8988T (cell line): ENCODE measurements around the gene LRSAM1.
A peak's percentile ranks its signal among the peaks of the same experiment; 100 is the strongest.

Source experiments
- DNase-seq: peaks from one replicate; pipeline ENCODE4 v3.0.0; 2011

Gene LRSAM1

DNA sequence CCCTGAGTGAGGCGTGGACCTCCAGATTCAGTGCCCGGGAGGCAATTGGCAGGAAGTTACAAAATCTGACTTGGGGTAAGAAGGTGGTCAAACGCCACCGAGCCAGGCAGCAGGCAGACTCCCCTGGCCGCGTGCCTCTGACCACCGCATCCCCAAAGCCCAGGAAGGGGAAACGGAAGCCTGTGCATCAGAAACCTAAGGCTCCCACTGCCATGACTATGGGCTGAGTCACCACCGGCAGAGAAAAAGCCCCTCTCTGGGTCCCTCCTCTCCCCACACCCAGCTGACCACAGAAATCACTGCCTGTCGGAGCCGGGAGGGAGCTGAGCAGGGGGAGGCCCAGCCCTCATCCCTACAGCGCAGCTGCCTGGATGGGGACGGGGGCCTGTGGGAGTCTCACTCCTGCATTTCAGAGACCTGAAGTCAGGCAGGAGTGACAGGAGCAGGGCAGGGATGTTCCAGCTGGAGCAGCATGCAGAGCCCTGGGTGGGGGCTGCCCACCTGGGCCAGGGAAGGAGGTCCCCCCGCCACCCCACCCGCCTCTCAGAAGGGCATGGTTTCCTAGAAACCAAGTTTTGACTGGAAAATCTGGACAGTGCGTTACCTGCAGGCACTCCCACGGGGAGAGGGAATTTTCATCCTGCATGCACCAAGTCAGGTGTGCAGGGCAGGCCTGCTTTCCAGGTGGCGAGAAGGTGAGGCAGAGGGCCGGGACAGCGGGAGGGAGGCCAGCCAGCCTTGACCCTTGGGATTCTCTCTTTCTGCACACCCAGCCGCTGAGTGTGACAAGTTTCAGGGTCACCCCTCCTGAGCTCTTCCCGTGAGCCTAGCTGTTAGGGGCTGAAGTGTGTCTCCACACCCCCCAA, 68.2 kb downstream of the LRSAM1 start:
- peak; percentile 80 for DNase-seq

DNA sequence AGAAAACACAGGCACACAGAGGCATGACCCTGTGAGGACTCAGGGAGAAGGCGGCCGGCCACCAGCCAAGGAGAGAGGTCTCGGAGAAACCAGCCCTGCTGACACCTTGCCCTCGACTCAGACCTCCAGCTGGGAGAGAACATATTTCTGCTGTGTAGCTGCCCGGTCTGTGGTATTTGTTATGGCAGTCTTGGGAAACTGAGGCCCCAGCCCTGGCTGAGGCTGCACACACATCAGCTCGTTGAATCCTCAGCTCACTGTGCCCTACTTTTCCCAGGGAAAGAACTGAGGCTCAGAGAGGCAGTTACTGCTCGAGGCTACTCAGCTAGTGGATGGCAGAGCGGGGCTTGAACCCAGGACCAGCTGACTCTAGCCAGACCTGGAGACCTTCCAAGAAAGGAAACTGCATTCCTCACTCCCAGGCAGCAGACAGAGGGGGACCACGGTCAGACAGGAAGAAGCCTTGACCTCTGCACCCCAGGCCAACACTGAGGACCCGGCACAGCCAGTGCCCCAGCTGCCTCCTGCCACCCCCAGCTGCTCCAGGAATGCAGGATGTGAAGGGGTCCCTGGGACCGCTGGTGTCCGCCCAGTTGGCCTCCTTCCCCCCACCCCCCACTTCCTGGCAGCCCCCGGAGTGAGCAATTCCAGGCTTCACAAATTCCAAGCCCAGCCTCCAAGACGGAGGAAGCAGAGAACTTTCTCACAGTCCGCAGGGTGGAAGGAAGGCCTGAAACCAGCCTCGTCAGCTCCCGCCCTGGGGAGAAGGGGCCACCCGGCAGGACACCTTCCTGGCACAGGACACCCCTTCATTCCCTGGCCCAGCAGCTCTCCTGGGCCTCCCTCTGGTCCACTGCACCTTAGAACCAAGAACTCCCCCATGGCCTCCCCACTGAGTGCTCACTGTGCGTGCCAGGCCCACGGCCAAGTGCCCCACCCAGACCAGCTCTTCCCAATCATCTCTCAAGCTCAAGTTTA, 69.9 kb downstream of the LRSAM1 start:
- peak; percentile 62 for DNase-seq

DNA sequence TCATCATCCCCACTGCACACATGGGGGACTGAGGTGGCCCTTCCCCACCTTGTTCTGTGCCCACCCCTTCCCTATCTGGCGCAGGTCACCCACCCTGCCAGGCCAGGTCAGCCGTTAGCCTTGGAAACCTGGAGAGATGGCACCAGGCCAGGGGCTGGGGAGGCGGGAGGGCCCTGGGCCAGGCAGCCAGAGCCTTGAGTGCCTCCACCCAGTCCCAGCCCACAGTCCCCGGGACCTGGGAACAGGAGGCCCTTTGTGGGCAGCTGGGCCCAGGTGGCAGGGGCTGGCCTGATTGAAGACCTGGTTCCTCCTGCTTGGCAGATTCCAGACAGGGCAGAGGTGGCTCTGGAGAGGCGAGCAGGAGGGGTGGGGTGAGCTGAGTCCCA, 70.6 kb downstream of the LRSAM1 start:
- no peak for DNase-seq

DNA sequence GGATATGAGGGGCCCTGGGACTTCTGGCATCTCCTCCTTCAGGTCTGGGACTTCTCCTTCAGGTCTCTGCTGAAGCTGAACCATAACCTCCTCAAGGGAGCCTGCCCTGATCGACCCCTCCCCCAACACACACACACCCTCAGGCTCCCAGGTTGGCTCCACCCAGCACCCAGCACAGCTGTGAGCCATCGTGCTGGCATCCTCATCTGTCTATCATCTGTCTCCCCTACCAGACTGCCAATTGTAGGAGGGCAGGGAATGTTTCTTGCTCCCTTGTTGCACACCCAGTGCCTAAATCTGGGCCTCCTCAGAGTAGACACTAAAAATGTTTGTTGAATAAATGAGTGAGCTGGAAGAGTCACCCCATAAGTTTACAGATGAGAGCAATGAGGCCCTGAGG, 71.4 kb downstream of the LRSAM1 start:
- DNase-seq = no peak

DNA sequence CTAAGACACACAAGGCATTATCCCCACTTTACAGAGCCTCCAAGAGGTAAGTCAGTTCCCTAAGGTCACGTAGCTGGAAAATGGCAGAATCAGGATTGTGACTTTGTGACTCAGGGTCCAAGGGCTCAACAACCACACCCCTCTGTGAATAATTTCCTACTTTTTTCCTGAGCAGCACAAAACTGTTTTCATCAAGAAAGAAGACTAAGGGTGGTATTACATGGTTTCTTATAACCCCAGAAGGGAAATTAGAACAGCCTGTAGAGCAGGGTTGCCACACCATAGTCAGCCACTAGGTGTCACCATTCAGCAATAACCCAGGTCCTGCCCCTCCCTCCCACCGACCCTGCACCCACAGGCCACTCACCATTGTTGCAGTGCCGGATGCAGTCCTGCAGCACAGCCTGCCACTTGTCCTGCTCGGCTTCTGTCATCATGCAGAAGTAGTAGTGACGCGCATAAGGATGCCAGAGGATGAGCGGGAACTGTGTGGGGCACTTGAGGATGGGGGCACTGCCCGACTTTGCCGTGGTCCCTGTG, 72.1 kb downstream of the LRSAM1 start:
- DNase-seq = no peak

DNA sequence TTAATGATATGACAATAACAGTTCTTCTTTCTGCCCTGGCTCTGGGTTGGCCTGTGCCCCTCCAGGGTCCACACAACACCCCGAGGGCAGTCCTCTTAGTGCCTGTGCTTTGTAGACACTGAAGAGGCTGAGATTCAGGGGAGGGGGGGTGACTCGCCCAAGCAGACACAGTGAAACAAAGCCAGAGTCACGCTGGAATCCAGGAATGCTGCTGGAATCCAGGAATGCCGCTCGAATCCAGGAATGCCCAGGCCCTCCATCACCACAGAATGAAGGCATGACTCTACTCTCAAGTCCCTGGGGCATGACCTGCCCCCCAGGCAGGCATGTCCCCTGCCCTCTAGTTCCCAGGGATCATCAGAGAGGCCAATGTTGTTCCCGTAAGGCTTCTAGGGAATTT, 73.1 kb downstream of the LRSAM1 start:
- no peak for DNase-seq

DNA sequence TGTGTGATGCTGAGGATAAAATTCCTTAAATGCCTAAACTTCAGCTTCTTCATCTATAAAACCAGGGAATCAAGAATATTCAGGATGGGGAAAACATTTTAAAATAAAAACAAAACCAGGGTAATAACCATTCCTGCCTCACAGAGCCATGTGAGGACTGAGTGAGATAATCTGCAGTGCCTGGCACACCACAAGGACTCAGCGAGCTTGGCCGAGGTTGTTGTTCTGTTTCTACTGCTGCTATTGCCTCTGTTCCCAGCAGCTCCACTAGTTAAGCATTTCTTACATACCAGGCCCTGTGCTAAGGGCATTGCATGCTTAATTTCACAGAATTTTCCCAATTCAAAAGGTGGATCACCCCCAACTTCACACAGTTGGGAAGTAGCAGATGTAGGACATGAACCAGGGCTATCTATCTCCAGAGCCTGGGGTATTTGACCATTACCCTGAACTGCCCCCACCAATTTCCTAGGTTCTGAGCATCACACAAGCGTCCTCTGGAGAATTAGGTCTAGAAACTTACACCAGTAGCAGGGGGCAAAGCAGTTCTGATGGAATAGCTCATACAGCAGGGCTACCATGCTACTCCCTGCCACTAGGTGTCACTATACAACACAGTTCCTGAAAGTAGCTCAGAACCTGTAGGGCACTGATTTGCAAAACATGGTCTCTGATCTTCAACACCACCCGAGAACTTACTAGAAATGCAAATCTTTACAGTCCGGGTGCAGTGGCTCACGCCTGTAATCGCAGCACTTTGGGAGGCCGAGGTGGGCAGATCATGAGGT, 74.3 kb downstream of the LRSAM1 start:
- DNase-seq = no peak

DNA sequence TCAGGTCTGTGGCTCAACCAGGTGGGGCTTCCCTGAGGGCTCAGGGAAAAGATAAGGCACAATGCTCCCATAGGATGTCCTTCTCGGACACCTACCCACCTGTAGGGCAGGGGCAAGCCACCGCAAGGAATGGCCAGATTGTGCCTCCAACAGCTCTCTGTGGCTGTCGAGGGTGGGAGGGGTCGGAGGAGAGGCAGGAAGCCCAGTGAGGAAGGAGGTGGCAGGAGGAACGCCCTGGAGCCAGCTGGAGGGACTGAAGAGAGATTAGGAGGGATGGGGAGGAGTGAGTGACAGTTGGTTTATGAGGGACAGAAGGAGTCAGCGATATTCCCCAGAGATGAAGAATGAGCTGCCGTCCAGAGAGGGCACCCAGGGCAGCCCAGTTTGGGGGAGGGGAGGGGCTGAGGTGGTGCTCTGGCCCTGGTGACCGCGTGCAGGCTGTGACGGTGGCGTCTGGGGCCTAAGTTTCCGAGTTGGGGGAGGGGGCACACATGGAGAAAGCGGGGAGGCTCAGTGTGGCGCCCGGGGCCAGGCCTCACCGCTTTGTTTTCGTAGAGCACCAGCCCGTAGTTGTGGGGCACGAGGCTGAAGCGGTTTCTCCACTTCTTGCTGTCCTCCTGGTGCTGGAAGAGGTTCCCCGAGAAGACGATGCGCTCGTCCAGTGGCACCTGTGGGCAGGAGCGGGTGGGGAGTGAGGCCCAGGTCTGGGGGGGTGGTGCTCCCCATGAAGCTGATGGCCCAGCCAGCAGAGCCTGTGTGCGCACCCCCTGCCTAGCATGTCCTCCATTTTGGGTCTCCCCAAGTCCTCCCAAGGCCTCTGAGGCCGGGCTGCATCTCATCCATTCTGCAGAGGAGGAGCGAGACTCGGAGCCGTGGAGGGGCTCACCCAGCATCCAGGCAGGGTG, 75.6 kb downstream of the LRSAM1 start:
- no peak for DNase-seq

DNA sequence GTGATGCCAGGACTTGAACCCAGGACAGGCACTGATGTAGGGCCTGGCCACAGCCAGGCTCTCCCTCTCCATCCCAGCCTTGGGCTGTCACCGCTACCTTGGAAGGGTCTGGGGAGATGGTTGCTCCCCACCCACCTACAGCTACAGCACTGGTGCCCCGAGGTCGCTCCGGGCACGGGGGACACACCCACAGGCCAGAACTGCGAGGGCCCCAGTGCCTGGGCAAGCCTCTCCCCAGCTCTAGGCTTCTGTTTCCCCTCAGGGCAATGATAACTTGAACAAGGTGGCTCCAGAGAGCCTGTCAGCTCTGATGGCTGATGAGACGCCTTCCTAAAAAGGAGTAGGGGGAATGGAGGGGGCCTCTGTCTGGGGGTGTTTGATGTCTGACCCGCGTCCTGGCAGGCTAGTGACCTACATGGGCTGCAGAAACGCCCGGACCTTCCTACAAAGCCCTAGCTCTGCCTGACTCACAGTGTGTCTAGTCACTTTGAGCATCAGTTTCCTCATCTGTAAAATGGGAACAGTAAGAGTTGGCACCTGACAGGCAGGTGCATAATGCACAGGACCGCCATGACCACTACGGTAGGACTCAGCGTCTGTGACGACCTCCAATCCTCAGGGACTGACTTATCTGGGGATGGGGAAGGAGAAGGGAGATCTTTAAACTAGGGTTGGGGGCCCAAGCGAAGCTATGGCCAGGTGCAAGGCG, 76.4 kb downstream of the LRSAM1 start:
- DNase-seq = no peak

DNA sequence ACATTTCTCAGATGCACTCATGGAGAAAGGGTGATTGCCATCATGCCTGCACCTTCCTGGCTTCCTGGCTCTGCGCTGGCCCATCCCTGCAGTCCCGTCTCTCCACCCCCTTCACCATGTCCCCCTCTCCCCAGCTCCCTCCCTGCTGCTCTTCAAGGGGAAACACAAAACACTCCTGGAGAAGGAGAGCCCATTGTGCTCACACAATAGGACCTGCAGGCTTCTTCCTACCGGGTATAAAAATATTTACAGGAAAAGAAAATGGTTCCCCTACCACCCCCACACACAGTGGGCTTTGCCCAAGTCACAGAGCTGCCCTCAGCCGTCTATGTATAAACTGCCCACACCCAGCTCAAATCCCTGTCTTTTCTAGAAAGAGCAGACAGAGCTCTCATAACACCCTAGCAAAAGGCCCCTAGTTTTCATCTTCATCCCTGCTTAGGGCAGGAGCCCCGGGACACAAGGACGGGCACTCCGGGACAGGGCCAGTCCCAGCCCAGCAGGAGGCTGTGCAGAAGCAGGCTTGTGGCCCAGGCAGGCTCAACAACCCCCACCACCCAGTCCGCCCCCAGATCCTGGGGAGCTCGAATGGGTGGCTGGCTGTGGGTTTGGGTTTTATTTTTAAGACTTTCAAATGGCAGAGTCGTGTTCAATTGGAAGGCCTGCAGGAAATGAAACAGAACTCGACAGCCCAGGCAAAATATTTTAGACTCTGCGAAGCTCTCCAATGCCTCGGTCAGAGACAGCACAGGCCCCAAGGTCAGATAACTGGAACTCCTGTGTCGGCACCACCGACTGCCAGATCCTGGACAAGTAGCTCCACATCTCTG, 77.3 kb downstream of the LRSAM1 start:
- no peak for DNase-seq

DNA sequence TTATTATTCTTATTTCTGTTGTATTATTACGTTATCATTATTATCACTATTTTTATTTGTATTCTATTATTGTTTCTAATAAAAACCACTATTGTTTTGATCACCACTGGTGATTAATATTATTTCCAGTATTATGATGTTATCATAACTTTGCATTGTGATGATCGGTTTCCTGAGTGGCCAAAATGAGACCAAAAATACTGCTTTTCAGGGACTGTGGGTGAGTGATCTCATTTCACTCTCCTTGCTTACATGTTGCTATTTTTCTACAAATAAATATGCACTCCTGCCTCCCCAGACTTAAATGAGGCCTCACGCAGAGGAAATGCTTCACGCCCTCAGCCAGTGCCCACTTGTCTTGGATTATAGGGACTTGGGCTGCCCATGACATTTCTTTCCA, 78.4 kb downstream of the LRSAM1 start:
- no peak for DNase-seq

DNA sequence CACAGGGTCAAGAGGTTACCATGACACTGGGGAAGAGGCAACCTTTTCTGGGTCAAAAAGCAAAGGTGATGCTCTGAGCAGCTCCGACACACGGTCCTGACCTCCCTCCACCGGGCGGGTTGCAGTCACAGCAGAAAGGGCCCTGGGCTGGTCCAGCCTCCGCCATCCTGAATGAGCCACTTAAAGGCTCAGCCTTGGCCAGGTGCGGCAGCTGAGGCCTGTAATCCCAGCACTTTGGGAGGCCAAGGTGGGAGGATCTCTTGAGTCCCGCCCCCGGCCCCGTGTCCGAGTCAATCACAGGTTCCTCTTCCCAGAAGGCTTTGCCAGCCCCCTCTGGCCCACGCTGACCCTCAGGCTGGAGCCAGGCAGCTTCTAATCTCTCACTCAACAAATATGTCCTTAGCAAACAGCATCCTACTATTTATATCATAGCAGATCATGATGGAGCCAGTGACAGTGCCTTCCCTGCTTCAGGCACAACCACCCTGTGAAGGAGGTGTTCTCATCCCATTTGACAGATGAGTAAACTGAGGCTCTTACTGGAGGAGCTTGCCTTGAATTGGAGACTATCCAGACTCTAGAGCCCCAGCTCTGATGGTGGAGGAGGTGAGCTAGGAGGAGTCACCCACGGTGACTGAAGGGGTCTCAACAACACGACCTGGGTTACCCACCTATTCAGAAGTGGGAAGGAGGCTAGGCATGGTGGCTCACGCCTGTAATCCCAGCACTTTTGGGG, 79.1 kb downstream of the LRSAM1 start:
- DNase-seq = no peak

DNA sequence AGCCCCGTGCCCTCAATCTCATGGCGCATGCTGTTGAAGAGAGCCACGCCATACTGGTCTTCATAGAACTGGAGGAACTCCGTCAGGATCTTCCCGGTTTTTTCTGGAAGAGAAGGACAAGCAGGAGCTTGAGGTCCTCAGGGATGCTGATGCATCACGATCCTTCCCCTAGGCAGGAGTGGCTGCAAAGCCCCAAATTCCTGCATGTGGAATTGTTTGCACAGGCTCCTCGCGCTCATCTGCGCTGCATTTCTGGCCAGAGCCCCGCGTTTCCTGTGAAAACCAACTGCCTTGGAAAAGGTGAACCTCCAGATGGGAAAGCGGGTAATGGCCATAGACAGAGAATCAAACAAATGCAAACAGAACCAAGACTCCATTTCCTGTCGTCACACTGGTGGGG, 80.4 kb downstream of the LRSAM1 start:
- no peak for DNase-seq

DNA sequence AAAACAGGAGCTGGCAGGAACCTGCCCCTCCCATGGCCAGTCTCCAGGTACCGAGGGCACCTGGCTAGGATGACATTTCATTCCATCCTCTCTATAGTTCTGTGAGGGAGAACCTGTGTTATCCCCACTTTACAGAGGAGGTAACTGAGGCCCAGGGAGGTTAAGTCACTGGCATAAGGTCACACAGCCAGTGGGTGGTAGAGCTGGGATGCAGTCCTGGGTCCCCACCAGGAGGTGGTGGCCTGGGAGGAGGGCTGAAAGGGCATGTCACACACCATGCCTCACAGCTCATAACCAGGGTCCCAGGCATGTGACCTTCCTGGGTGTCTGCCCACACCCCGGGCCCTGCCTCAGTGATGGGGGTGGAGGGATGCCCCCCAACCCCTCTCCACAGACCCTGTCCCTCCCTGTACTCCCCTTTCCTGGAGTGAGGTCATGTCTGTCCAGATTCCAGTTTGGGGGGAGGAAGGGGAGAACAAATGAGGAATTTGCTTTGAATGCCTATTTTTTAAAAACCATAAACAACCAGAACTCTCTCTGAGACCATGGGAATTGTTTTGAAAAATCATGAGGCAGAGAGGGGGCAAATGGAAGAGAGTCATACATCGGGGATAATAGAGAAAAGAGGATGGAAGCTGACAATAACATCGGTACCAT, 83.1 kb downstream of the LRSAM1 start:
- DNase-seq = no peak

DNA sequence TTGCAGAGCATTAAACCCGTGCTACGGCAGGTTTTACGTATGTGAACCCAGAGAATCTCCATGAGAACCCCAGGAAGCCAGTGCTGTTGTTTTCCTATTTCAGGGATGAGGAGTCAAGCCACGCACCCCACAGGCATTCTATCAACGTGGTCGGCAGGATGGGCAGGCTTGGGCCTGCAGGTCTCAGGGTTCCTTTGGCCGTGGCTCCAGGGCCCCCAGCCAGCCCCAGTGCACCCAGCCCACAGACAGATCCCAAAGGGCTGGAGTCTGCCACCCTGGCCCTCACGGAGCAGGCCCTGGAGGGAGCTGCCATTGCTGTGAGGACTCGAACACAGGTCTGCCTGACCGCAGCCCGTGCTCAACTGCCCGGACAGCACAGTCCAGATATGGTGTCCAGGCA, 83.6 kb downstream of the LRSAM1 start:
- DNase-seq = no peak

DNA sequence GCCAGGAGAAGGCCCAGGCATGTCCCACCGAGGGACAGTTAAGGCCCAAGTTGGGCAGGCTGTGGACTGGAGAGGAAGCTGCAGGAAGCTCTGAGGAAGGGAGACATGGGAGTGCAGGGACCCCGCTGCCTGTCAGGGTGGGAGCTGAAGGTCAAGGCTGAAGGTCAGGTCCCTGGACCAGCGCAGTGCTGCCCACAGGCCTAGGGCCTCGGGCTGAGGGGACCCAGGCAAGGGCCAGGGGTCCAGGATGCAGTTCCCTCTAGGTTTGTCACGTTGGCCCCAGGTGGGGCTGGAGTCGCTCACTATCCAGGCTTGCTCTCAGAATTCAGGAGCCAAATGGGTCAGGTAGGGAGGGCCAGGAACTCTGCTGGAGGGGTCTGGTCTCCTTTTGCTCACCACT, 84.1 kb downstream of the LRSAM1 start:
- DNase-seq = no peak

DNA sequence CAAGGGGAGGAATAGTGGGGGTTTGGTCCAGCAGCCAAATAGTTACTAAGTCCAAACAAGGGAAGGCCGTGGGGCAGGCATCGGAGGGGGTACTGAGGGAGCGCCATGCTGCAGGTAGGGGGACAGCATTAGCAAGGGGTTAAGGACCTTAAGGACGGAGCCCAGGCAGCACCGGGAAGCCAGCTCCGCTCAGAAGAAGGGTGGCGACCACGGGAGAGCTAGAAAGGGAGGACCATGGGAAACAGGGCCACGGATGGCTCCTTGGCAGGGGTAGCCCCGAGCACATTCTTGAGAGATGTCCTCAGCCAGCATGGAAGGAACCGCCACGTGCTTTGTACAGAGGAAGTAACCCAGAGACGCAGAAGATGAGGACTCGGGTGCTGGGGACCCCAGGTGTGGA, 84.5 kb downstream of the LRSAM1 start:
- DNase-seq = no peak

DNA sequence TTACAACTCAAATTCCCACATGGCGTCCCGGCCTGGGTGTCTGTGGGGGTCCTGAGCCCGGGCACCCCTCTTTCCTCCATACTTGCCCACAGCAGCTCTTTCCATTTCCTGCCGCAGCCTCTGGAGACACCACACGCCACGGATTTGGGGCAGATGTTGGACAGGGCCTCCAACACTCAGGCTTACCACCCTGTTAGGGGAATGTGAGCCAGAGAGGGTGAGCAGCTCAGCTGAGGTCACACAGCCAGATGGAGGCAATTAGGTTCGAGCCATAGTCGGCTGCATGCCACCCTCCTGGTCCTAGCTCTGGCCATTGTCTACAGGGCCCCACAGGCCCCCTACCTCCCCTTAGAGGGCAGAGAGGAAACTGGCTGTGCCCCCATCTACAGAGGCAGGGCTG, 85.2 kb downstream of the LRSAM1 start:
- no peak for DNase-seq

DNA sequence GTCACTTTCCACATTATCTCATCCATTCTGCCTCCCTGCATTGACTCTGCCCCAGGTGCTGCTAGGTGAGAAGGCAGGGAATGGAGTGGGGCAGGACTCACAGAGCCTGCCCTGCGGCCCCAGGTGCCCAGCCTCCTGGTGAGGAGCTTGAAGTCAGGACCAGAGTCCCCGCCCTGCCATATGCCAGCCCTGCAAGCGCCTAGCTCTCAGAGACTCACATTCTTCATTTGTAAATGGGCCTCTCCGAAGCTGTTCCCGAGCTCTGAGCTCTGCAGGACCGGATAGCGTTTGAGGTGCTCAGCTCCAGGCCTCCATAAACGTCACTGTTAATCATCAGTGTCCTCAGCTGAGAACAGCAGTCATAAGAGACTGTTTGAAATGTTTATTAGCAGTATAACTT, 85.7 kb downstream of the LRSAM1 start:
- no peak for DNase-seq
